ENCODE data around the gene DNAJC11. TPM values are rescaled to one million over a fixed set of nuclear protein-coding genes. Genes with fewer than 3 reads are reported as not detected.

DNAJC11 gene
- total RNA-seq, 4 donors from 2014 or later: 27.1 to 41.5 (median 34.7) TPM

- H3K4me1 ChIP-seq: no peaks in the 10 kb centered on the region
- WGBS, 2 donors: 88 to 89% methylated on average over 21 to 23 of the region's 23 CpGs
- TF ChIP-seq POLR2A (IDR thresholded peaks at IDR 0.05): no peak
- no peak for TF ChIP-seq CTCF (IDR thresholded peaks at IDR 0.05)
- no peak overlapping the region for H3K27ac ChIP-seq
- intact Hi-C loops (cut with DNase I): no loop called here
- peaks cover 12 to 78% (median 14%) of the 10 kb centered on the region in 3 donors for H3K36me3 ChIP-seq
- no peak overlapping the region for H3K4me3 ChIP-seq
- H3K27me3 ChIP-seq: no peaks in the 10 kb centered on the region
- H3K9me3 ChIP-seq: no peaks in the 10 kb centered on the region
- DNase-seq: no peak
Measured at GRCh38 chr1:6653436-6654290, 48.0 kb downstream of the DNAJC11 start.

- H3K27ac ChIP-seq: no peak overlapping the region
Measured at GRCh38 chr1:6652986-6653385, 48.6 kb downstream of the DNAJC11 start.

GRCh38 chr1:6651909-6652308 is 49.7 kb downstream of the DNAJC11 start:
- H3K27ac ChIP-seq: no peak overlapping the region
- TF ChIP-seq POLR2A (IDR thresholded peaks at IDR 0.05): no peak
- no peak for TF ChIP-seq CTCF (IDR thresholded peaks at IDR 0.05)
- intact Hi-C loops (cut with DNase I): no loop called here
- 72 to 91% methylated on average over 6 to 9 of the region's 17 CpGs for WGBS, 2 donors
- peaks cover 12 to 67% (median 14%) of the 10 kb centered on the region in 3 donors for H3K36me3 ChIP-seq
- no peaks in the 10 kb centered on the region for H3K9me3 ChIP-seq
- no peak for DNase-seq
- H3K27me3 ChIP-seq: no peaks in the 10 kb centered on the region
- no peak overlapping the region for H3K4me3 ChIP-seq
- H3K4me1 ChIP-seq: no peaks in the 10 kb centered on the region

More at GRCh38 chr1:6652986-6653385, 48.6 kb downstream of the DNAJC11 start:
- TF ChIP-seq CTCF (IDR thresholded peaks at IDR 0.05) (no peak), POLR2A (IDR thresholded peaks at IDR 0.05) (no peak)
- WGBS, 2 donors: 80 to 81% methylated on average over 6 of the region's 6 CpGs
- H3K27me3 ChIP-seq: no peaks in the 10 kb centered on the region
- no peak overlapping the region for H3K4me3 ChIP-seq
- H3K9me3 ChIP-seq: no peaks in the 10 kb centered on the region
- H3K36me3 ChIP-seq: peaks cover 12 to 78% (median 14%) of the 10 kb centered on the region in 3 donors
- H3K4me1 ChIP-seq: no peaks in the 10 kb centered on the region
- no peak for DNase-seq
- intact Hi-C loops (cut with DNase I): no loop called here

- no peaks in the 10 kb centered on the region for H3K4me1 ChIP-seq
- intact Hi-C loops (cut with DNase I): no loop called here
- DNase-seq: no peak
- no peak overlapping the region for H3K4me3 ChIP-seq
- 73 to 83% methylated on average over 3 to 6 of the region's 6 CpGs for WGBS, 2 donors
- no peaks in the 10 kb centered on the region for H3K27me3 ChIP-seq
- H3K36me3 ChIP-seq: peaks cover 14 to 73% (median 20%) of the 10 kb centered on the region in 3 donors
- TF ChIP-seq POLR2A (IDR thresholded peaks at IDR 0.05): no peak
- TF ChIP-seq CTCF (IDR thresholded peaks at IDR 0.05): no peak
- no peaks in the 10 kb centered on the region for H3K9me3 ChIP-seq
- H3K27ac ChIP-seq: no peak overlapping the region
Measured at GRCh38 chr1:6648556-6648955, 53.1 kb downstream of the DNAJC11 start.

- intact Hi-C loops (cut with DNase I): no loop called here
- Histone ChIP-seq H3K4me3 (no peak overlapping the region), H3K27me3 (no peaks in the 10 kb centered on the region), H3K27ac (no peak overlapping the region), H3K36me3 (peaks cover 6 to 73% (median 7%) of the 10 kb centered on the region in 3 donors), H3K9me3 (no peaks in the 10 kb centered on the region), H3K4me1 (no peaks in the 10 kb centered on the region)
- DNase-seq: no peak
- 54 to 56% methylated on average over 10 of the region's 10 CpGs for WGBS, 2 donors
- no peak for TF ChIP-seq POLR2A (IDR thresholded peaks at IDR 0.05)
- peak; percentile 43 to 72 (median 59) for TF ChIP-seq CTCF (IDR thresholded peaks at IDR 0.05)
Measured at GRCh38 chr1:6646499-6647148, 55.0 kb downstream of the DNAJC11 start.
